GM23248 (cell line): ENCODE data around the gene PPP1R27. TPM values are rescaled to one million over a fixed set of nuclear protein-coding genes. Genes with fewer than 3 reads are reported as not detected.
A peak's percentile ranks its signal among the peaks of the same experiment; 100 is the strongest.

Experiments used
- DNase-seq: peaks from one replicate; pipeline ENCODE4 v3.0.0-alpha.2; 2015
- H2AFZ ChIP-seq: fragments of 200-600 bp; sonication (generic); 2 replicates; pipeline ENCODE4 v1.6.1; 2016; ENCODE audit warnings: antibody characterized with exemption
- H3F3A ChIP-seq: fragments of 200-600 bp; sonication (generic); 2 replicates; pipeline ENCODE4 v1.6.1; 2016; ENCODE audit warnings: mild to moderate bottlenecking, antibody characterized with exemption, mixed run types; ENCODE audit not compliant: insufficient read depth
- H3K27ac ChIP-seq: fragments of 200-600 bp; sonication (generic); 2 replicates; pipeline ENCODE4 v1.5.1; 2016; ENCODE audit warnings: mild to moderate bottlenecking
- H3K27me3 ChIP-seq: fragments of 200-600 bp; sonication (generic); replicated peaks from 2 replicates; pipeline ENCODE4 v1.6.1; 2016; ENCODE audit warnings: mild to moderate bottlenecking; ENCODE audit not compliant: insufficient read depth
- H3K36me3 ChIP-seq: fragments of 200-600 bp; sonication (generic); 2 replicates; pipeline ENCODE4 v1.6.1; 2016; ENCODE audit warnings: low read depth, mild to moderate bottlenecking
- H3K4me1 ChIP-seq: fragments of 200-600 bp; sonication (generic); 2 replicates; pipeline ENCODE4 v1.6.1; 2016; ENCODE audit warnings: mild to moderate bottlenecking; ENCODE audit not compliant: insufficient read depth
- H3K4me2 ChIP-seq: fragments of 200-600 bp; sonication (generic); one replicate; pipeline ENCODE4 v1.6.1; 2016; ENCODE audit warnings: mild to moderate bottlenecking; ENCODE audit not compliant: unreplicated experiment
- H3K4me3 ChIP-seq: fragments of 200-600 bp; sonication (generic); 2 replicates; pipeline ENCODE4 v1.5.1; 2016; ENCODE audit warnings: mild to moderate bottlenecking
- H3K79me2 ChIP-seq: fragments of 200-600 bp; sonication (generic); 2 replicates; pipeline ENCODE4 v1.6.1; 2016; ENCODE audit warnings: mild to moderate bottlenecking; ENCODE audit not compliant: insufficient read depth
- H3K9ac ChIP-seq: fragments of 200-600 bp; sonication (generic); 2 replicates; pipeline ENCODE4 v1.6.1; 2016; ENCODE audit warnings: mild to moderate bottlenecking
- H3K9me2 ChIP-seq: fragments of 200-600 bp; sonication (generic); 2 replicates; pipeline ENCODE4 v1.6.1; 2016; ENCODE audit warnings: mixed run types, mild to moderate bottlenecking, moderate library complexity; ENCODE audit not compliant: insufficient read depth
- H3K9me3 ChIP-seq: fragments of 200-600 bp; sonication (generic); one replicate; pipeline ENCODE4 v1.6.1; 2017; ENCODE audit warnings: low read depth
- H4K20me1 ChIP-seq: fragments of 200-600 bp; sonication (generic); 2 replicates; pipeline ENCODE4 v1.6.0; 2016; ENCODE audit not compliant: insufficient read depth
- EZH2 ChIP-seq: fragments of 200-600 bp; sonication (generic); IDR thresholded peaks from 2 replicates; pipeline ENCODE4 v1.6.1; 2018; ENCODE audit warnings: antibody characterized with exemption, mild to moderate bottlenecking; ENCODE audit not compliant: insufficient read depth, poor library complexity, severe bottlenecking
- EZH2phosphoT487 ChIP-seq: fragments of 200-600 bp; sonication (generic); IDR thresholded peaks from 2 replicates; pipeline ENCODE4 v1.6.1; 2018; ENCODE audit warnings: antibody characterized with exemption, moderate library complexity, mild to moderate bottlenecking, low read depth; ENCODE audit not compliant: insufficient read depth
- WGBS, 2 experiments: methylation state at CpG; one replicate each; pipeline ENCODE4 v1.1.6; 2015 to 2017; ENCODE audit warnings: low lambda C conversion rate in 2 of 2, low coverage in 1 of 2; ENCODE audit errors: missing lambda C conversion rate in 2 of 2; 5-methylcytosine and 5-hydroxymethylcytosine counted together
- in situ Hi-C: fragments of 300-500 bp; cut with MboI; formaldehyde crosslinking; loops from 2 replicates; pipeline ENCODE4 v1.15.0; 2020
- polyA plus RNA-seq: library from polyadenylated mRNA; unstranded; fragments of >200 nt; fragmentation: Nextera tagmentation; extraction: Ambion mirVana; gene quantifications from 2 replicates; pipeline ENCODE4 v1.2.1, GENCODE V29; 2016
- total RNA-seq: library from RNA; depleted of rRNA; stranded (reverse); fragments of >200 nt; shearing (Covaris generic); gene quantifications from 2 replicates; pipeline ENCODE4 v1.2.3, GENCODE V29; 2014

The PPP1R27 gene
- total and polyA plus RNA-seq, 2 experiments from 2014 or later = not detected

DNA sequence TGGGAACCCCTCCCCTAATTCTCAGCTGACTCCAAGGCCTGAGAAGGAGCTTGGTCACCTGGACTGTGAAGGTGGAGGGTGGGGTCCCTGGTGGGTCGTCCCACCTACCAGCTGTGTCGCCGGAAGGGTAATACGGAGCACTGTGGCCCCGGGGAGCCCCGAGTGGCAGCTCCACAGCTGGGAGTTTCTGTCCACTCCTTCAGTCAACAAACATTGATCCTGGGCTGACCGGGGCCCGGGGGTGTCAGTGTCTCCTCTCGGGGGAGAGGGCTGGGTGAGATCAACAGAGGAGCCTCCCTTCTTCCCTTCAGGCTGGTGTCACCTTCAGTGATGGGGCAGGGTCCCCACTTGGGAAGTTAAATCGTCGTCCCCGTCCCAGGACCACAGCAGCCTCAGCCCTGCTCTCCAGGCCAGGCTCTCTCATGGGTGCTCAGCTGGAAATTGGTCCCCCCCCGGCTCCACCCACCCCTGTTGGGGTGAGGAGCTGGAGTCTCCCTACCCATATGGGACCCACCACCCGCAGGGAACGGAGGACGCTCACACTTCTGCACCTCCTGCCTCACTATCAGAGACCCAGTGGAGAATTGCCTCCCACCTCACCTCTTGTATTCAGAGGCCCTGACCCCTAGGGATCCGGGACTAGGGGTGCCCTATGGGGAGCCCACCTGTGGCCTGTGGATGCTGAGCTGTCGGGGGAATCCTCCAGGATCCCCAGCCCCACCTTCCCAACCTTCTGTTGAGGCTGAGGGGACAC, 29.0 kb downstream of the PPP1R27 start:
- peaks cover 78% of the 10 kb centered on the region for H3K27me3 ChIP-seq
- no peaks in the 10 kb centered on the region for H4K20me1 ChIP-seq
- no peak for TF ChIP-seq EZH2phosphoT487
- no peak for TF ChIP-seq EZH2
- no peaks in the 10 kb centered on the region for H3K36me3 ChIP-seq
- no peak overlapping the region for H3K9ac ChIP-seq
- H3K4me1 ChIP-seq = no peaks in the 10 kb centered on the region
- H3K4me2 ChIP-seq = no peak overlapping the region
- no peaks in the 10 kb centered on the region for H3K79me2 ChIP-seq
- no peaks in the 10 kb centered on the region for H3K9me3 ChIP-seq
- no peaks in the 10 kb centered on the region for H3F3A ChIP-seq
- 64 to 67% methylated on average over 17 of the region's 18 CpGs for WGBS, 2 experiments
- H2AFZ ChIP-seq = no peak overlapping the region
- no peak overlapping the region for H3K27ac ChIP-seq
- in situ Hi-C loops = no loop called here
- H3K4me3 ChIP-seq = no peak overlapping the region
- no peak for DNase-seq
- H3K9me2 ChIP-seq = no peaks in the 10 kb centered on the region

DNA sequence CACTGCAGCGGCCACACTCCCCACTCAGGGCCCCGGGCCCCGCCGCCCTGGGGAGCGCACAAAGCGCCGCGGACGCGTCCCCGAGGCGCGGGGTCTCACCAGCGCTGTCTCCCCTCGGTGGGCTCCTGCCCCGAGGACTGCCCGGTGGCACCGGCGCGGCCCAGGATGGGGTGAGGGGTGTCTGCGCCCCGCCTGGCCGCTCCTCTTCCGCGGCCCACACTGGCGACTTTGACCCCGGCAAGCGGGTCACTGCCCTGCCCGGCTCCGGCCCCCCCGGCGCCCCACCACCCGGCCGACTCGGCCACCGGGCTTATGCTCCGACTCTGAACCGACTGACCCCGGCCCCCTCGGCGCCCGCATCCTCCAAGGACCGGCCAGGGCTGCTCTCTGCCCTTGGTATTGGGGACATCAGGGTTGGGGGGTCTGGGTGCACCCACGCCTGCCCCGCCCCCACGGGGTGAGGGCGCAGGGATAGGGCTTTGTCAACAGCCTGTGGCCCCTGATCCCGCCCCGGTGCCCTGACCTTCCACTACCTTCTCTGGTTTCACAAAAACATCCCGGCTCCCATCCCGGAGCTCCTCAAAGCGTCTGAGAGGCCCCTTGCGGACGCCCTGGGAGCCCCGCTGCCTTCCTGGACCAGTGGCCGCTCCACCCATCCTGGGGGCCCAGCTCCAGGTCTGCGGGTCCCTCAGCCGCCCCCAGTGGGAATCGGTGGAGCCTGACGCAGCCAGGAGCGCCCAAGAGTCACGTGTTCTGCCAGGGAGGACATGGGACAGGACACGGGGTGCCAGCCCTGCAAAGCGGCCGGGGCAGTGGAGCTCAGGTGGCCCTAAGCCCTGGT, 30.1 kb downstream of the PPP1R27 start:
- no peaks in the 10 kb centered on the region for H3K79me2 ChIP-seq
- H3K4me2 ChIP-seq = no peak overlapping the region
- no peak for DNase-seq
- no peak overlapping the region for H3K9ac ChIP-seq
- no peaks in the 10 kb centered on the region for H3K4me1 ChIP-seq
- in situ Hi-C loops = no loop called here
- no peaks in the 10 kb centered on the region for H3K36me3 ChIP-seq
- H3K9me2 ChIP-seq = no peaks in the 10 kb centered on the region
- H2AFZ ChIP-seq = no peak overlapping the region
- H3K27ac ChIP-seq = no peak overlapping the region
- peaks cover 80% of the 10 kb centered on the region for H3K27me3 ChIP-seq
- no peak overlapping the region for H3K4me3 ChIP-seq
- no peaks in the 10 kb centered on the region for H3K9me3 ChIP-seq
- no peaks in the 10 kb centered on the region for H4K20me1 ChIP-seq
- TF ChIP-seq EZH2 (peak; percentile 96), EZH2phosphoT487 (no peak)
- 2% methylated on average over 52 to 53 of the region's 65 CpGs for WGBS, 2 experiments
- no peaks in the 10 kb centered on the region for H3F3A ChIP-seq

DNA sequence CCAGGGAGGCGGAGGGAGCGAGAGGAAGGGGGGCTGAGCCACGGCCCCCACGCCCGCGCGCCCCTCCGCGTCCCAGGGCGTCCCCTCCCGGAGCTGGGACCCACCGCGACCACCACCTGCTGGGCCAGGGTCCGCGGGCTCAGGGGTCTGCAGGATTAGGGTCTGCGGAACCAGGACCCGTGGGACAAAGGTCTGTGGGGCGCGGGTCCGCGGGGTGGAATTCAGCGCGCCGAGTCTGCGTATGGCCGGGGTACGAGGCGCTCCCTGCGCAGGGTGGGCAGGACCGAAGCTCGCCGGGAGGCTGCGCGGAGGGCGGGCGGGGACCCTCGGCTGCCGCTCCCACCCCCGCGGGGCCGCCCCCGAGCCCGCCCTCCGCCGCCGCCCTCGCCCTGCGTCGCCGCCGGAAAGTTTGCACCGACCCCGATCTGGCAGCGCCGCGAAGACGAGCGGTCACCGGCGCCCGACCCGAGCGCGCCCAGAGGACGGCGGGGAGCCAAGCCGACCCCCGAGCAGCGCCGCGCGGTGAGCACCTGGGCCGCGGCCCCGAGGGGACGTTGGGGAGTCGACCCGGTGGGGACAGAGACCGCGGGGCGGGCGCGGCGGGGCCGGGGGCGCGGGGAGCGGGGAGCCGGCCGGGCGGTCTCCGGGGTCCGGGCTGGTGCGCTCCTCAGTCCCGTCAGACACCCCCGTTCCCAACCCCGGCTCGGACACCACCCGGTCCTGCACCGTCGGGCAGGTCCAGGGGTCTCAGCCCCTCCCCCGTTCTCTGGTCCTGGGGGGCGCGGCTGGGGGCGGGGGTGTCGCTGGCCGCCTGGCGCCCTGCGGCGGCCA, 30.9 kb downstream of the PPP1R27 start, which contains the start of gene GCGR:
Gene GCGR (plus strand): TSS at position 423 of the 831 bp plus-strand sequence. CDS start 4,869 bp downstream, outside the sequence.
- TF ChIP-seq EZH2 (peak; percentile 12), EZH2phosphoT487 (0 out of 2 replicates have a peak, but pooled peaks have one; percentile 13)
- Histone ChIP-seq H3K9me3 (no peaks in the 10 kb centered on the region), H3K4me1 (no peaks in the 10 kb centered on the region), H3K9me2 (no peaks in the 10 kb centered on the region), H3K4me3 (no peak within 1 kb of the TSS), H3K9ac (no peak within 1 kb of the TSS), H3K27ac (no peak within 1 kb of the TSS), H3K27me3 (peaks cover 78% of the 10 kb centered on the region), H2AFZ (no peak within 1 kb of the TSS), H3K79me2 (no peaks in the 10 kb centered on the region), H3K36me3 (no peaks in the 10 kb centered on the region), H3F3A (no peaks in the 10 kb centered on the region), H4K20me1 (no peaks in the 10 kb centered on the region), H3K4me2 (no peak within 1 kb of the TSS)
- WGBS, 2 experiments = 4 to 12% methylated on average over 25 to 74 of the region's 110 CpGs
- no peak for DNase-seq
- in situ Hi-C loops = no loop called here
